ENCODE data around the gene SLC29A1. TPM values are rescaled to one million over a fixed set of nuclear protein-coding genes. Genes with fewer than 3 reads are reported as not detected.

SLC29A1 gene
- total RNA-seq, 1 donor, result 23.6 TPM

DNA sequence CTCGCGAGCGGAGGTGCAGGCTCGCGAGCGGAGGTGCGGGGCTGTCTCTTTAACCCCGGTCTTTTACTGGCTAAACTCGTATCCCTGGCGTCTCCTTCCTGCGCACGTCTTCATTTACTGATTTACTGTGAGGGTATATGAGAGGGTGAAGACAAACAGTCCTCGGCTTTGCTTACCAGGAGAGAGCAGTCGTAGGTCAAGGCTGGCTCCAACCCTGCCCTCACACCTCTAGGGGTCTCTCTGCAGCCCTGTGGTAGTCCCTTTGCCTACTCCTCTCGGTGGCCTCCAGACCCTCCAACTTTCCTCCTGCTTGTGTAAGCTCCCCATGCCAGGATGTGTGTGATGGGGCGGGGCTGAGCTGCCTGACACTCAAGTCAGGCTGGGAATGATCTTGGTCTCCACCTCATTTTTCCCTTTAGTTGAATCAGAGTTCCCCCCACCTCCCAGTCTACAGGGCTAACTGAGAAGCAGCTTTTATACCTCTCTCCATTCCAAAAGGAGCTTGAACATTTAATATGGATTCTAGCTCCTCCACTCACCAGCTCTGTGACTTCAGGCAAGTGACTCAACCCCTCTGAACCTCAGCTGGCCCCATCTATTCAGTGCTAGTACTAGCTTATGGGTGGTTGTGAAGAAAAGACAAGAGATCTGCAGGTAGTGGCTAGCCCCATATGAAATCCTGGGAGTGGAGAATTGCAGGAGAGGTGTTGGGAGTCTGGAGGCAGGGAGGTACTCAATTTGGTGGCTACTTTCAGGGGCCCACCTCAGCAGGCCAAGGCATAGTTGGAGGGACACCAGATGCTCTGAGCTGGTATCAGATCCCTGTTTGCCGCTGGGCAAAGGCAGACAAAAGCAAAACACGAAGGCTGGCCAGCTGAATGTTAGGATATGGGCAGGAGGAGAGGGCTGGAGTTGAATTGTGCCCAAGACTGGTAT lies 902 bp downstream of the SLC29A1 start:
- DNase-seq (ENCODE audit: low read depth), result no peak
- TF ChIP-seq, protein P1, sequence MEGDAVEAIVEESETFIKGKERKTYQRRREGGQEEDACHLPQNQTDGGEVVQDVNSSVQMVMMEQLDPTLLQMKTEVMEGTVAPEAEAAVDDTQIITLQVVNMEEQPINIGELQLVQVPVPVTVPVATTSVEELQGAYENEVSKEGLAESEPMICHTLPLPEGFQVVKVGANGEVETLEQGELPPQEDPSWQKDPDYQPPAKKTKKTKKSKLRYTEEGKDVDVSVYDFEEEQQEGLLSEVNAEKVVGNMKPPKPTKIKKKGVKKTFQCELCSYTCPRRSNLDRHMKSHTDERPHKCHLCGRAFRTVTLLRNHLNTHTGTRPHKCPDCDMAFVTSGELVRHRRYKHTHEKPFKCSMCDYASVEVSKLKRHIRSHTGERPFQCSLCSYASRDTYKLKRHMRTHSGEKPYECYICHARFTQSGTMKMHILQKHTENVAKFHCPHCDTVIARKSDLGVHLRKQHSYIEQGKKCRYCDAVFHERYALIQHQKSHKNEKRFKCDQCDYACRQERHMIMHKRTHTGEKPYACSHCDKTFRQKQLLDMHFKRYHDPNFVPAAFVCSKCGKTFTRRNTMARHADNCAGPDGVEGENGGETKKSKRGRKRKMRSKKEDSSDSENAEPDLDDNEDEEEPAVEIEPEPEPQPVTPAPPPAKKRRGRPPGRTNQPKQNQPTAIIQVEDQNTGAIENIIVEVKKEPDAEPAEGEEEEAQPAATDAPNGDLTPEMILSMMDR (IDR thresholded peaks at IDR 0.05; ENCODE audit: insufficient read depth, low read length), result no peak
- peak overlapping the region; percentile 67 for H3K4me3 ChIP-seq (ENCODE audit: low read depth, low read length)

DNA sequence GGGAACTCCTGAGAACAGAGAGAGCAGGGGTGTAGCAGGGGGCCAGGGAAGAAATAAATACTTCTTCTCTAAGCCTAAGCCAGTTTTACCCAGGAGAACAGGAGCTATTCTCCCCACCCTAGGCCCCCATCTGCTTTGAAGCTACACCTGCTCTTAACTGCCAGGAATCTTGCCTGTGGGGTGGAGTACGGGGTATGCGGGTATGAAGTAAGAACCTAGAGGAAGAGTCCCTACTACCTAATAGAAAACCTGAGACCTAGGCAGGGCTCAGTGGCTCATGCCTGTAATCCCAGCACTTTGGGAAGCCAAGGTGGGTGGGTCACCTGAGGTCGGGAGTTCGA lies 1.5 kb downstream of the SLC29A1 start:
- H3K4me3 ChIP-seq (ENCODE audit: low read depth, low read length), result no peak overlapping the region
- no peak for DNase-seq (ENCODE audit: low read depth)
- TF ChIP-seq, protein P1 (IDR thresholded peaks at IDR 0.05; ENCODE audit: insufficient read depth, low read length), result no peak

DNA sequence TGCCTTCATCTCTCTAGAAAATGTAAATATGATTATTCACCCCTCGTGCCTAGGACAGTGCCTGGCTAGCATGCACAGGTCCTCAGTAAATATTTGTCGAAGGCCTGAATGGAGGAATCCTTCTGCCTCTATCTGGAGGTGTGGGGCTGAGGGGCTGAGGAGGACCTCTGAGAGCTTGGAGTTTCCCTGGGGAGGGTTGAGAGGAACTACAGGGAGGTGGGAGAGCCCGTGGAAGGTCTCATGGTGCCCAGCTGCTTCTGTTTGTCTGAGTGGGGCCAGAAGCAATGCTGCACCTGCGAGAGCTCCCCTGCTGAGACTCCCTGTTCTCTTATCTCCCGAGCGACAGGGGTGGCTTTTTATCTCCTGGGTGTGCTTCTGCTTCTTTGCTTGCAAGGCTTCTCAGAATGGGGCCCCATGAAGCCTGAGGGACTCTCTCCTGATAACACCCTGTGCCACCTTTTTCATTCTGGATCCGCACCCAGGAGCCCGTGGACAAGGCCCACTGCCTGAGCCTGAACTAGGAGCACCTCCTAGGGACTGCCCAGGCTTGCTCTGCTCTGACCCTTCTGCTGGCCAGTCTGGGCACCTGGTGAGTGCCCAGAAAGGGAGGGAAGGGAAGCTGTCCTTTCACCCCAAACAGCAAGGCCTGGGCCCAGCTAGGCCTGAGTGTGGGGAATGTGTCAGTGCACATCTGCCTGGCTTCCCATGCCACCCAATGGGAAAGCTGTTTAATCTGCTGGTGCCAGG lies 2.4 kb downstream of the SLC29A1 start:
- no peak for DNase-seq (ENCODE audit: low read depth)
- TF ChIP-seq, protein P1 (IDR thresholded peaks at IDR 0.05; ENCODE audit: insufficient read depth, low read length), result no peak
- no peak overlapping the region for H3K4me3 ChIP-seq (ENCODE audit: low read depth, low read length)

DNA sequence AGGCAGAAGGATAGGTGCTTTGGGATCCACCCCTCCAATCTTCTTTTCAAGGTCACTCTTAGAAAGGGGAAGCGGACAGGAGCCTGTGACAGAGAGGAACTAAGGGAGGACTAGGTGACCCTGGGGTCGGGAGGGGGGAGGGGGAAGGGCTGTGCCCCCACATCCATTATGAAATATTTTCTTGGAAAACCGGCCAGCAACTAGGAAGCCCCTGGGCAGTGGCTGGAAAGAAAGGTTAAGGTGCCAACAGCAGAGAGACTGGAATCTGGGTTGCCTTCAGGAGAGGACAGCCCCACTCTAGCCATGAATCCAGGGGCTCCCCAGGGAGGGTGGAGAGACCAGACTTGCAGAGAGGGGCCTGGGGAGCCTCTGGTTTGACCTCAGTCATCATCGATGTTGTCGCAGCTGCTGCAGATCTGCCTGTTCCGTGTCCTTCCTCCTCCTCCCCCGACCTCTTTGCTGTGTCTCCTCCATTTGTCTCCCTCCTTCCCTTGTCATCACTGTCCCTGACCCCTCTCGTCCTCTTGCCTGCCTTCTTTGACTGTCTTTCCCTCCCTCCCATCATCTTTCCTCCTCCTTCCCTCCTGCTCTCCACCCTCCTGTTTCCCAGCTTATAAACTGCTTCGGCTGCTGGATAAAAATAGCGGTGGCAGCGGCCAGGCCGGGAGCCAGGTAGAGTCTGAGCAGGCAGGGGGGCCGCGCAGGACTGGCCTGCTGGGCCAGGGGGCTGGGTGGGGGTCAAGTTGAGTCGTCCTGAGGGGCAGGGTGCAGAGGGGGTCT lies 3.2 kb downstream of the SLC29A1 start:
- H3K4me3 ChIP-seq (ENCODE audit: low read depth, low read length), result no peak overlapping the region
- TF ChIP-seq, protein P1 (IDR thresholded peaks at IDR 0.05; ENCODE audit: insufficient read depth, low read length), result no peak
- no peak for DNase-seq (ENCODE audit: low read depth)

DNA sequence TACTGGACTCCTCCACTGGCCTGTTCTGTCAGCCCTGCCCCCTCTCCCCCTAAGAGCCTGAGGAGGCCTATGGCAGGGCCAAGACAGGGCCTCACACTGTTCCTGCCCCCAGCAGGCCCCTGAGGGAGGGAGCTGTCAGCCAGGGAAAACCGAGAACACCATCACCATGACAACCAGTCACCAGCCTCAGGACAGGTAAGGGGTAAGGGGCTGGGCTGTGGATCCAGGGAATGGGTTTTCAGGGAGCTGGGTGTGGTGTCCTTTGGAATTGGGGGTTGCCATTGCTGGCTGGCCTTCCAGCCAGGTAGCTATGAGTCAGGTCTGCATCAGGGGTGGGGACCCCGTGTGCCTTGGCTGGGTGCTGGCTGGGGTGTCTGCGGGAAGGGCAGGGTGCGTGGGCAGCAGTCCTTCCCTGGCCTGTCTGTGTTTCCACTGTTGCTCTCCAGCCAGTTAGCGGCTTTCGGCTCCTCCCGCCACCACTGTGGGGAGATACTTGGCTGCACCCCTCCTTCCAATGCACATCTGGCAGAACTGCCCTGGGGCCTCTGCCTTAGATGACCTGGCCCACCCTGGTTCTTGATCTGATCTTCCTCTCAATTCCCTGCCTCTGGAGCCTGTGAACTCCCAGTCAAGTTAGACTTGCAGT lies 3.9 kb downstream of the SLC29A1 start:
- H3K4me3 ChIP-seq (ENCODE audit: low read depth, low read length), result no peak overlapping the region
- no peak for DNase-seq (ENCODE audit: low read depth)
- TF ChIP-seq, protein P1 (IDR thresholded peaks at IDR 0.05; ENCODE audit: insufficient read depth, low read length), result no peak

DNA sequence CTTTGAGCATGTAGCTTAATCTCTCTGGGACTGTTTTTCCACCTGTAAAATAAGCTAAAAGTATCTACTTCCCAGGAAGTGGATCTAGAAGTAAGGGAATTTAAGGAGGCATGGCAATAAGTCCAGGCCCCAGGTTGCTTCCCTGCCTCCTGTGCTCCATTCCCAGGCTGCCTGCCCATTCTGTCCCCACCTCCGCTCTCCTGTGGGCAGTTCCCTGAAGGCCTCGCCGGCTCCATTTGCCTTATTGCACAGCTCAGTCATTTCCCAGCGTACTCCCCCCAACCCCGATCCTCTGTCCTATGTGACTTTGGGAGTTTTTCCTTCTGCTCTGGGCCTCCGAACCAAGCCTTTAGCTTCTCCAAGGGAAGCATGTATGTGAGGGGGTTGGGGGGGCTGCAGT lies 4.6 kb downstream of the SLC29A1 start:
- no peak for DNase-seq (ENCODE audit: low read depth)
- no peak overlapping the region for H3K4me3 ChIP-seq (ENCODE audit: low read depth, low read length)
- TF ChIP-seq, protein P1 (IDR thresholded peaks at IDR 0.05; ENCODE audit: insufficient read depth, low read length), result no peak

Data from fibroblast of the aortic adventitia (primary cell).